ENCODE results near the gene VIPR2. TPM values are rescaled to one million over a fixed set of nuclear protein-coding genes. Genes with fewer than 3 reads are reported as not detected.

Gene VIPR2
- total RNA-seq, 6 donors from 2014 or later, result 0.30 to 0.74 (median 0.40) TPM; not detected in 3

GRCh38 chr7:159091480-159092475, 52.9 kb downstream of the VIPR2 start:
- no peak for ATAC-seq (ENCODE audit: low FRiP score in 2 of 2)

GRCh38 chr7:159091041-159091440, 53.6 kb downstream of the VIPR2 start:
- Histone ChIP-seq H3K27ac (no peak overlapping the region), H3K4me3 (no peak overlapping the region), H3K9me3 (no peaks in the 10 kb centered on the region), H3K4me1 (no peaks in the 10 kb centered on the region), H3K36me3 (no peaks in the 10 kb centered on the region), H3K27me3 (no peaks in the 10 kb centered on the region)
- ATAC-seq (ENCODE audit: low FRiP score in 2 of 2), result no peak
- no peak for TF ChIP-seq CTCF (IDR thresholded peaks at IDR 0.05)
- TF ChIP-seq POLR2AphosphoS5 (IDR thresholded peaks at IDR 0.05), result no peak
- no peak for TF ChIP-seq POLR2A (IDR thresholded peaks at IDR 0.05)
- no peak for TF ChIP-seq EP300 (IDR thresholded peaks at IDR 0.05)
- 83 to 95% methylated on average over 12 to 13 of the region's 13 CpGs for WGBS, 2 donors
- no peak for DNase-seq

More at GRCh38 chr7:159091480-159092475, 52.9 kb downstream of the VIPR2 start:
- H3K9me3 ChIP-seq, result no peaks in the 10 kb centered on the region
- no peaks in the 10 kb centered on the region for H3K27me3 ChIP-seq
- TF ChIP-seq CTCF (IDR thresholded peaks at IDR 0.05), result no peak
- TF ChIP-seq POLR2A (IDR thresholded peaks at IDR 0.05), result no peak
- TF ChIP-seq EP300 (IDR thresholded peaks at IDR 0.05), result no peak
- TF ChIP-seq POLR2AphosphoS5 (IDR thresholded peaks at IDR 0.05), result no peak
- peak in 1 of 2 donors; percentile 68 for DNase-seq
- no peaks in the 10 kb centered on the region for H3K4me1 ChIP-seq
- 86 to 88% methylated on average over 12 to 31 of the region's 31 CpGs for WGBS, 2 donors
- H3K27ac ChIP-seq, result no peak overlapping the region
- no peaks in the 10 kb centered on the region for H3K36me3 ChIP-seq
- H3K4me3 ChIP-seq, result no peak overlapping the region

- Histone ChIP-seq H3K36me3 (no peaks in the 10 kb centered on the region), H3K27me3 (no peaks in the 10 kb centered on the region), H3K4me1 (no peaks in the 10 kb centered on the region), H3K9me3 (no peaks in the 10 kb centered on the region), H3K4me3 (no peak overlapping the region), H3K27ac (no peak overlapping the region)
- WGBS, 2 donors, result 84 to 91% methylated on average over 9 to 18 of the region's 18 CpGs
- no peak for TF ChIP-seq CTCF (IDR thresholded peaks at IDR 0.05)
- no peak for TF ChIP-seq POLR2AphosphoS5 (IDR thresholded peaks at IDR 0.05)
- TF ChIP-seq POLR2A (IDR thresholded peaks at IDR 0.05), result no peak
- no peak for TF ChIP-seq EP300 (IDR thresholded peaks at IDR 0.05)
- DNase-seq, result peak in 1 of 2 donors; percentile 14
- no peak for ATAC-seq (ENCODE audit: low FRiP score in 2 of 2)
Measured at GRCh38 chr7:159088016-159088865, 56.4 kb downstream of the VIPR2 start.

- TF ChIP-seq POLR2A (IDR thresholded peaks at IDR 0.05) (no peak), POLR2AphosphoS5 (IDR thresholded peaks at IDR 0.05) (no peak), CTCF (IDR thresholded peaks at IDR 0.05) (no peak), EP300 (IDR thresholded peaks at IDR 0.05) (no peak)
Measured at GRCh38 chr7:159086301-159086925, 58.3 kb downstream of the VIPR2 start.

More at GRCh38 chr7:159086301-159086925, 58.3 kb downstream of the VIPR2 start:
- H3K9me3 ChIP-seq, result no peaks in the 10 kb centered on the region
- ATAC-seq (ENCODE audit: low FRiP score in 2 of 2), result no peak
- no peak overlapping the region for H3K4me3 ChIP-seq
- WGBS, 2 donors, result 75 to 93% methylated on average over 6 to 10 of the region's 10 CpGs
- H3K36me3 ChIP-seq, result no peaks in the 10 kb centered on the region
- no peak overlapping the region for H3K27ac ChIP-seq
- H3K4me1 ChIP-seq, result no peaks in the 10 kb centered on the region
- no peaks in the 10 kb centered on the region for H3K27me3 ChIP-seq
- DNase-seq, result peak; percentile 11 to 41
